Thyroid gland (tissue), 4 donors: Measurements from ENCODE around the gene UGT1A6.

Source experiments
- CTCF ChIP-seq, 6 experiments: fragments of 200-600 bp in 3 of 6; fragments of 450-650 bp in 3 of 6; sonication (generic) in 3 of 6; IDR thresholded peaks; one replicate each; pipeline ENCODE4 v1.5.1; 2016 to 2019; ENCODE audit warnings: antibody characterized with exemption in 6 of 6, mild to moderate bottlenecking in 2 of 6, inconsistent platforms in 1 of 6, moderate library complexity in 1 of 6
- POLR2A ChIP-seq, 2 donors: fragments of 450-650 bp; IDR thresholded peaks; one replicate each; pipeline ENCODE4 v1.6.1; 2017; ENCODE audit warnings: antibody characterized with exemption in 2 of 2, mild to moderate bottlenecking in 2 of 2, moderate library complexity in 1 of 2

GRCh38 chr2:233676046-233676445 lies 16.6 kb upstream of the UGT1A6 start:
- TF ChIP-seq CTCF (IDR thresholded peaks at IDR 0.05) (no peak), POLR2A (IDR thresholded peaks at IDR 0.05) (no peak)
